ENCODE results near the gene RS1. TPM values are rescaled to one million over a fixed set of nuclear protein-coding genes. Genes with fewer than 3 reads are reported as not detected.

Gene RS1
- total RNA-seq, 1 donor from 2014 or later, result not detected

- peak in 1 of 2 donors; percentile 1 for DNase-seq (ENCODE audit: low read depth in 2 of 2)
Measured at GRCh38 chrX:18607966-18608365, 63.9 kb downstream of the RS1 start.

- DNase-seq (ENCODE audit: low read depth in 2 of 2), result no peak
Measured at GRCh38 chrX:18598413-18598812, 73.5 kb downstream of the RS1 start.

GRCh38 chrX:18596096-18596495, 75.8 kb downstream of the RS1 start:
- DNase-seq (ENCODE audit: low read depth in 2 of 2), result no peak

- DNase-seq (ENCODE audit: low read depth in 2 of 2), result no peak
Measured at GRCh38 chrX:18594079-18594478, 77.8 kb downstream of the RS1 start.

- no peak for DNase-seq (ENCODE audit: low read depth in 2 of 2)
Measured at GRCh38 chrX:18591834-18592233, 80.1 kb downstream of the RS1 start.

Other genes with a start within 250 kb of the RS1 start
- gene CDKL5, start 246.5 kb downstream of the RS1 start, total RNA-seq, result 2.2 and 5.6 TPM in 2 replicates
- not detected in 2 replicates for gene PPEF1, start 35.5 kb upstream of the RS1 start, total RNA-seq